H1 (cell line): Measurements from ENCODE around the gene ORC3. TPM values are rescaled to one million over a fixed set of nuclear protein-coding genes. Genes with fewer than 3 reads are reported as not detected.

Source experiments
- CTCF ChIA-PET: fragments of 300-600 bp; sonication (Branson Sonifier 250); formaldehyde crosslinking; loops from one replicate; lab custom pipeline; 2021; ENCODE audit not compliant: partially characterized antibody; lab: Charles Lee
- POLR2A ChIA-PET: fragments of 300-600 bp; sonication (Branson Sonifier 250); formaldehyde crosslinking; loops from one replicate; lab custom pipeline; 2021; ENCODE audit warnings: inconsistent platforms; ENCODE audit not compliant: partially characterized antibody; lab: Charles Lee
- DNase-seq, 2 experiments: peaks; one replicate each; pipeline versions ENCODE4 v3.0.0 to v3.0.0-alpha.2; 2010 to 2022; ENCODE audit warnings: low spot score in 2 of 2, low read depth in 1 of 2, mixed read lengths in 1 of 2
- FAIRE-seq: peaks from 2 replicates; lab custom pipeline; 2011; peaks lifted over from hg19 to GRCh38; lab: Jason Lieb, UNC
- H2AFZ ChIP-seq: 2 replicates; pipeline ENCODE4 v1.8.1; 2012; ENCODE audit warnings: low read length, inconsistent platforms
- H2AK5ac ChIP-seq: 2 replicates; pipeline ENCODE4 v1.6.1; 2013; ENCODE audit warnings: low read depth, low read length
- H2BK120ac ChIP-seq: replicated peaks from 2 replicates; pipeline ENCODE3; 2013; ENCODE audit warnings: low read depth, low read length, inconsistent platforms
- H2BK12ac ChIP-seq: 2 replicates; pipeline ENCODE4 v1.6.1; 2013; ENCODE audit warnings: low read depth, low read length
- H2BK15ac ChIP-seq: 2 replicates; pipeline ENCODE4 v1.6.1; 2013; ENCODE audit warnings: low read length
- H2BK20ac ChIP-seq: 2 replicates; pipeline ENCODE4 v1.6.1; 2013; ENCODE audit warnings: low read length
- H2BK5ac ChIP-seq: 2 replicates; pipeline ENCODE4 v1.6.1; 2013; ENCODE audit warnings: low read depth, low read length
- H3K14ac ChIP-seq: 2 replicates; pipeline ENCODE4 v1.6.1; 2013; ENCODE audit warnings: inconsistent platforms; ENCODE audit not compliant: insufficient read length
- H3K18ac ChIP-seq: 2 replicates; pipeline ENCODE4 v1.6.1; 2013; ENCODE audit warnings: low read length; ENCODE audit errors: extremely low read depth
- H3K23ac ChIP-seq: 2 replicates; pipeline ENCODE4 v1.6.1; 2013; ENCODE audit warnings: inconsistent platforms; ENCODE audit not compliant: insufficient read length
- H3K23me2 ChIP-seq: 2 replicates; pipeline ENCODE4 v1.6.1; 2013; ENCODE audit warnings: low read depth, low read length
- H3K27ac ChIP-seq: 2 replicates; pipeline ENCODE4 v1.6.1; 2011; ENCODE audit warnings: low read depth, low read length, inconsistent platforms
- H3K27me3 ChIP-seq, 4 experiments: replicated peaks in 1 of 4; 1 replicate in 1 of 4; 2 replicates in 3 of 4; pipeline versions ENCODE4 v1.6.1 to v1.8.1; 2011 to 2013; ENCODE audit warnings: low read length in 3 of 4, mild to moderate bottlenecking in 3 of 4, inconsistent platforms in 2 of 4, mixed read lengths in 2 of 4, moderate library complexity in 1 of 4; ENCODE audit not compliant: control insufficient read depth in 3 of 4, insufficient read depth in 3 of 4; ENCODE audit errors: extremely low read depth in 1 of 4
- H3K36me3 ChIP-seq, 4 experiments: 2 replicates each; pipeline versions ENCODE4 v1.6.1 to v1.8.1; 2011 to 2013; ENCODE audit warnings: mild to moderate bottlenecking in 4 of 4, low read length in 3 of 4, moderate library complexity in 2 of 4, control low read depth in 1 of 4, inconsistent platforms in 1 of 4; ENCODE audit not compliant: insufficient read depth in 4 of 4, control insufficient read depth in 2 of 4
- H3K4ac ChIP-seq: replicated peaks from 2 replicates; pipeline ENCODE3; 2013; ENCODE audit warnings: low read length, low read depth, mixed read lengths, inconsistent platforms; ENCODE audit not compliant: insufficient read length
- H3K4me1 ChIP-seq, 4 experiments: replicated peaks in 1 of 4; 1 replicate in 1 of 4; 2 replicates in 3 of 4; pipeline versions ENCODE4 v1.6.1 to v1.8.1; 2011 to 2013; ENCODE audit warnings: low read length in 3 of 4, inconsistent platforms in 2 of 4, mixed read lengths in 1 of 4; ENCODE audit not compliant: insufficient read depth in 4 of 4, control insufficient read depth in 3 of 4
- H3K4me2 ChIP-seq, 2 experiments: 2 replicates each; pipeline versions ENCODE4 v1.6.1 to v1.8.1; 2011 to 2013; ENCODE audit warnings: low read depth in 2 of 2, low read length in 2 of 2, control low read depth in 1 of 2, inconsistent platforms in 1 of 2, mild to moderate bottlenecking in 1 of 2; ENCODE audit not compliant: insufficient read depth in 1 of 2
- H3K4me3 ChIP-seq, 4 experiments: fragments of 200-600, 300-600 bp in 1 of 4; sonication (generic), shearing (Covaris generic), sonication (Bioruptor Twin) in 1 of 4; 2 replicates each; pipeline versions ENCODE4 v1.5.1 to v1.8.1; 2011 to 2016; ENCODE audit warnings: low read length in 4 of 4, low read depth in 3 of 4, control low read depth in 2 of 4, inconsistent platforms in 2 of 4, mild to moderate bottlenecking in 2 of 4, mixed read lengths in 1 of 4, moderate library complexity in 1 of 4; ENCODE audit not compliant: insufficient read depth in 2 of 4; ENCODE audit errors: extremely low read depth in 1 of 4
- H3K56ac ChIP-seq: replicated peaks from 2 replicates; pipeline ENCODE3; 2013; ENCODE audit warnings: low read depth, mild to moderate bottlenecking, mixed read lengths, low read length, inconsistent platforms; ENCODE audit not compliant: insufficient read length
- H3K79me1 ChIP-seq: 2 replicates; pipeline ENCODE4 v1.6.1; 2013; ENCODE audit warnings: low read depth, low read length, control low read depth
- H3K79me2 ChIP-seq, 2 experiments: 2 replicates each; pipeline versions ENCODE4 v1.6.1 to v1.8.1; 2012 to 2013; ENCODE audit warnings: low read length in 2 of 2, mild to moderate bottlenecking in 2 of 2, inconsistent platforms in 1 of 2; ENCODE audit not compliant: insufficient read depth in 2 of 2, control insufficient read depth in 1 of 2
- H3K9ac ChIP-seq, 4 experiments: replicated peaks in 1 of 4; 1 replicate in 1 of 4; 2 replicates in 3 of 4; pipeline versions ENCODE4 v1.6.1 to v1.8.1; 2011 to 2013; ENCODE audit warnings: low read depth in 3 of 4, low read length in 3 of 4, control low read depth in 2 of 4, mild to moderate bottlenecking in 2 of 4, moderate library complexity in 2 of 4, inconsistent platforms in 1 of 4; ENCODE audit errors: extremely low read depth in 1 of 4
- H3K9me3 ChIP-seq, 2 experiments: 2 replicates each; pipeline versions ENCODE4 v1.6.1 to v1.8.1; 2012 to 2013; ENCODE audit warnings: mild to moderate bottlenecking in 2 of 2, moderate library complexity in 2 of 2, control low read depth in 1 of 2, inconsistent platforms in 1 of 2, low read depth in 1 of 2, low read length in 1 of 2, mixed read lengths in 1 of 2; ENCODE audit not compliant: insufficient read depth in 2 of 2
- H4K20me1 ChIP-seq, 2 experiments: replicated peaks in 1 of 2; 2 replicates each; pipeline versions ENCODE3 to v1.8.1; 2011 to 2013; ENCODE audit warnings: inconsistent platforms in 2 of 2, low read length in 2 of 2, mild to moderate bottlenecking in 1 of 2; ENCODE audit not compliant: insufficient read depth in 2 of 2, control insufficient read depth in 1 of 2
- H4K5ac ChIP-seq: 2 replicates; pipeline ENCODE4 v1.6.1; 2013; ENCODE audit warnings: low read length, low read depth, mixed read lengths, inconsistent platforms; ENCODE audit not compliant: insufficient read length
- H4K8ac ChIP-seq: 2 replicates; pipeline ENCODE4 v1.8.0; 2013; ENCODE audit warnings: mild to moderate bottlenecking, moderate library complexity, low read length, inconsistent platforms; ENCODE audit not compliant: insufficient read depth; ENCODE audit errors: extremely low read depth
- H4K91ac ChIP-seq: replicated peaks from 2 replicates; pipeline ENCODE3; 2013; ENCODE audit warnings: low read length, mixed read lengths, inconsistent platforms; ENCODE audit not compliant: insufficient read length
- WGBS, 2 experiments: shearing (Covaris generic) in 1 of 2; methylation state at CpG; one replicate each; pipeline versions ENCODE4 v1.1.6 to v1.1.7; 2013 to 2015; ENCODE audit warnings: low lambda C conversion rate in 2 of 2, mixed read lengths in 2 of 2, inconsistent platforms in 1 of 2, low coverage in 1 of 2, missing lambda C conversion rate in 1 of 2; ENCODE audit not compliant: insufficient replicate concordance in 2 of 2, insufficient coverage in 1 of 2, insufficient read length in 1 of 2; ENCODE audit errors: extremely low coverage in 1 of 2, missing lambda C conversion rate in 1 of 2; 5-methylcytosine and 5-hydroxymethylcytosine counted together
- polyA plus RNA-seq, 7 experiments: library from polyadenylated mRNA; depleted of rRNA in 3 of 7; stranded (reverse) in 5 of 7; unstranded in 2 of 7; fragments of >200 nt in 5 of 7; fragments of 200-250 nt in 2 of 7; gene quantifications; 1 replicate in 5 of 7; 2 replicates in 1 of 7; 4 replicates in 1 of 7; pipeline versions ENCODE4 v1.2.1 to v1.2.3, GENCODE V29; 2011 to 2013; ENCODE audit warnings: missing spikeins in 2 of 7, mixed read lengths in 2 of 7
- total RNA-seq: library from RNA; stranded (reverse); fragmentation: NEBNext Ultra II Directional; extraction: Animal tissue kit (Norgen Biotek cat#: 25700); gene quantifications from 2 replicates; pipeline ENCODE4 v1.2.1, GENCODE V29; 2021
- TF ChIP-seq, protein P1 (sequence below): IDR thresholded peaks from 2 replicates; pipeline ENCODE4 v1.6.1; 2012; ENCODE audit warnings: inconsistent platforms

Gene ORC3
- total and polyA plus RNA-seq, 2 of the 8 experiments (the other 6 are each of a cell fraction or from before 2014, with no cell fraction given), result 35.9 to 60.9 TPM

GRCh38 chr6:87543696-87544473 lies 46.0 kb upstream of the ORC3 start:
- no peak overlapping the region for H3K4ac ChIP-seq
- no peak overlapping the region for H2BK20ac ChIP-seq
- H4K20me1 ChIP-seq, result no peaks in the 10 kb centered on the region
- 89% methylated on average over 4 of the region's 4 CpGs; no CpG with 5 or more reads in 1 of the 2 experiments for WGBS, 2 experiments
- H2AK5ac ChIP-seq, result no peak overlapping the region
- no peaks in the 10 kb centered on the region for H3K9me3 ChIP-seq
- H4K5ac ChIP-seq, result no peak overlapping the region
- no peaks in the 10 kb centered on the region for H3K4me1 ChIP-seq
- H3K4me3 ChIP-seq, result no peak overlapping the region
- no peak overlapping the region for H2BK12ac ChIP-seq
- no peaks in the 10 kb centered on the region for H3K79me2 ChIP-seq
- no peak overlapping the region for H2BK15ac ChIP-seq
- peaks cover 0 to 54% (median 12%) of the 10 kb centered on the region in 4 experiments; a peak in 5 of 8 replicates for H3K36me3 ChIP-seq
- no peak overlapping the region; a peak in 1 of 7 replicates for H3K9ac ChIP-seq
- no peak overlapping the region for H3K4me2 ChIP-seq
- no peak overlapping the region for H4K8ac ChIP-seq
- FAIRE-seq, result no peak
- no peak overlapping the region for H3K14ac ChIP-seq
- no peak for DNase-seq
- no peak overlapping the region for H2BK120ac ChIP-seq
- H3K27ac ChIP-seq, result no peak overlapping the region
- H3K56ac ChIP-seq, result no peak overlapping the region
- H3K18ac ChIP-seq, result no peak overlapping the region
- no peak overlapping the region for H4K91ac ChIP-seq
- no peak overlapping the region for H2BK5ac ChIP-seq
- H3K27me3 ChIP-seq, result no peaks in the 10 kb centered on the region
- H2AFZ ChIP-seq, result no peak overlapping the region
- no peaks in the 10 kb centered on the region for H3K23me2 ChIP-seq
- CTCF ChIA-PET, result no interaction called here
- H3K79me1 ChIP-seq, result no peaks in the 10 kb centered on the region
- H3K23ac ChIP-seq, result no peak overlapping the region
- POLR2A ChIA-PET, result interaction anchor here (0.7 kb wide), 1 partner anchor 833 kb away, joined by 3 read pairs; no protein-coding TSS in a partner anchor
- TF ChIP-seq, protein P1, sequence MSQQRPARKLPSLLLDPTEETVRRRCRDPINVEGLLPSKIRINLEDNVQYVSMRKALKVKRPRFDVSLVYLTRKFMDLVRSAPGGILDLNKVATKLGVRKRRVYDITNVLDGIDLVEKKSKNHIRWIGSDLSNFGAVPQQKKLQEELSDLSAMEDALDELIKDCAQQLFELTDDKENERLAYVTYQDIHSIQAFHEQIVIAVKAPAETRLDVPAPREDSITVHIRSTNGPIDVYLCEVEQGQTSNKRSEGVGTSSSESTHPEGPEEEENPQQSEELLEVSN, result no peak
